NK-92 (cell line): Measurements from ENCODE around the gene SLX4IP.

Experiments
- DNase-seq: peaks from one replicate; lab custom pipeline; 2025; ENCODE audit not compliant: unreplicated experiment; lab: John Stamatoyannopoulos, UW

The SLX4IP gene

GRCh38 chr20:10672624-10673127 is 237.6 kb downstream of the SLX4IP start:
- DNase-seq, result no peak

GRCh38 chr20:10673176-10673841 is 238.2 kb downstream of the SLX4IP start:
- no peak for DNase-seq

- DNase-seq, result no peak
Measured at GRCh38 chr20:10673842-10674683, 239.0 kb downstream of the SLX4IP start, which contains the start of gene JAG1. JAG1 (minus strand) TSS chr20:10673999; CDS start chr20:10673530, 469 bp downstream.

GRCh38 chr20:10674684-10675449 is 239.8 kb downstream of the SLX4IP start:
- no peak for DNase-seq

GRCh38 chr20:10675450-10675848 is 240.3 kb downstream of the SLX4IP start:
- no peak for DNase-seq

- DNase-seq, result no peak
Measured at GRCh38 chr20:10676518-10676917, 241.4 kb downstream of the SLX4IP start.
